ENCODE data around the gene MYO18A.

MYO18A gene

DNA sequence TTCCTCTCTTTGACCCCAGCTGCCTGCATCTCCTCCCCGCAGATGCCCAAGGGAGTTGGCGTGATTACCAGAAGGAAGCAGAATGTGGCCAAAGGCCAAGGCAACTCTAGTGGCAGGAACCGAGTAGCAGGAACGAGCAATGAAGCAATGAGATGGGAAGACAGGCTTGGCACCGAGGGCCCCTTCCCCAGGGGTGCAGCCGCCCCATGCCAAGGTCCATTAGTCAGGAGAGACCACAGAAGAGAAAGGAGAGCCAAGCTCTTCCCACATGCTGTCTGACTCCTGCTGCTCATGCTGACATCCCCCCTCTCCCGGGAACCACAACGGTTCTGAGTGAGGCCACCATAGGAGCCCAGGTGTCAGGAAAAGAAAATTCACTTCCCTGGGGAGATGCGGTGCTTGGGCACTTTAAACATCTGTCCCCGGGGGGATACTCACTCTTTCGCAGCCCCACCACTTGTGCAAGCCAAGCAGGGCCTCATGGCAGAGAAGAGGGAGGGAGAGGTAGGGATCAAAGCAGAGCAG, 67.4 kb downstream of the MYO18A start:
- no peak overlapping the region for H4K8ac ChIP-seq (ENCODE audit: low read depth, low read length)
- H3K4me1 ChIP-seq (ENCODE audit: control insufficient read depth, low read depth, low read length): peaks cover 2% of the 10 kb centered on the region
- H2BK120ac ChIP-seq (ENCODE audit: low read depth, low read length): no peak overlapping the region
- no peak overlapping the region for H3K4me3 ChIP-seq (ENCODE audit: low read length)
- H3K18ac ChIP-seq (ENCODE audit: low read length): no peak overlapping the region
- H4K5ac ChIP-seq (ENCODE audit: low read length): no peak overlapping the region
- H3K79me1 ChIP-seq (ENCODE audit: low read length): no peaks in the 10 kb centered on the region
- H3K79me2 ChIP-seq (ENCODE audit: control insufficient read depth, insufficient read depth, low read length): no peaks in the 10 kb centered on the region
- H3K4ac ChIP-seq (ENCODE audit: low read depth, low read length): no peak overlapping the region
- H2AK5ac ChIP-seq (ENCODE audit: low read length): peak overlapping the region; percentile 52
- no peaks in the 10 kb centered on the region for H3K27me3 ChIP-seq (ENCODE audit: insufficient read depth, low read length, poor library complexity)
- no peak for DNase-seq
- no CpG with 5 or more reads among the region's 11 CpGs for WGBS (ENCODE audit: extremely low coverage, insufficient coverage, low lambda C conversion rate)
- H3K23ac ChIP-seq (ENCODE audit: low read length): peak overlapping the region; percentile 26
- H3K56ac ChIP-seq (ENCODE audit: low read length): peak overlapping the region; percentile 29
- H3K27ac ChIP-seq (ENCODE audit: low read depth, low read length): no peak overlapping the region
- H3K4me2 ChIP-seq (ENCODE audit: low read length): no peak overlapping the region
- no peaks in the 10 kb centered on the region for H3K36me3 ChIP-seq (ENCODE audit: control insufficient read depth, insufficient read depth, low read length)
- no peak overlapping the region for H3K9ac ChIP-seq (ENCODE audit: low read length)
- H2BK5ac ChIP-seq (ENCODE audit: low read length): no peak overlapping the region
- no peak overlapping the region for H2BK15ac ChIP-seq (replicated peaks; ENCODE audit: low read depth)

DNA sequence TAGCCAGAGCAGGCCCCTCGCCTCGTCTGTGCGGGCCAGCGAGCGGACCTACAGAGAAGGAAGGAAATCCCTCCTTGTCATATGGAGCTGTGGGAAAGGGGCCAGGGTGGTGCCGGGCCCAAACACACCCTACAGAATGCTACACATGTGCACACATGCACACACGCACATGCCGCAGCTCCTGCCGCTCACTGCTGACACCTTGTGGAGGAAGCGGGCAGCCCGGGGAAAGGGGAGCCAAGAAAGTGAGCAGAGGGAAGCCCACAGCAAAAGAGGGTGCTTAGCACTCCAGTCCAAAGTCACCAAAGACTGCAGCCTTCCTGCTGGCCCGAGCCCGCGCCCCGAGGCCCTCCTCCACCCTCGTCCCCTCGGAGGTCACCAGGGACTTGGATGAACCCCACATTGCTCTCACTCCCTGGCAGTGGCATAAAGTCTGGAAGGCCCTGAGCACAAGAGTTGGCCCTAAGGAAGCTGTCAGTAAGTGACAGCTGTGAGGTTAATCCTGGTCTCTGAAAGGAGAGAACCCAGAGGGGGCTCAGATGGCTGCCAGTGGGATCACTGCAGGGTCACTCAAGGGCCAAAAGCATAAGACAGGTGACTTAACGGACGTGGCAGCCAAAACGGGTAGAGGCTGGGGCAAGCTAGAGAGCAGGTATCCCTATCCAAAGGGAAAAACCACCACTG, 68.2 kb downstream of the MYO18A start:
- no peaks in the 10 kb centered on the region for H3K36me3 ChIP-seq (ENCODE audit: control insufficient read depth, insufficient read depth, low read length)
- H3K56ac ChIP-seq (ENCODE audit: low read length): peak overlapping the region; percentile 74
- H3K27me3 ChIP-seq (ENCODE audit: insufficient read depth, low read length, poor library complexity): no peaks in the 10 kb centered on the region
- H3K79me1 ChIP-seq (ENCODE audit: low read length): no peaks in the 10 kb centered on the region
- H4K5ac ChIP-seq (ENCODE audit: low read length): no peak overlapping the region
- peaks cover 2% of the 10 kb centered on the region for H3K4me1 ChIP-seq (ENCODE audit: control insufficient read depth, low read depth, low read length)
- no peaks in the 10 kb centered on the region for H3K79me2 ChIP-seq (ENCODE audit: control insufficient read depth, insufficient read depth, low read length)
- H3K9ac ChIP-seq (ENCODE audit: low read length): peak overlapping the region; percentile 40
- H2BK5ac ChIP-seq (ENCODE audit: low read length): no peak overlapping the region
- peak; percentile 63 for DNase-seq
- H3K4me3 ChIP-seq (ENCODE audit: low read length): no peak overlapping the region
- no CpG with 5 or more reads among the region's 20 CpGs for WGBS (ENCODE audit: extremely low coverage, insufficient coverage, low lambda C conversion rate)
- no peak overlapping the region for H3K27ac ChIP-seq (ENCODE audit: low read depth, low read length)
- no peak overlapping the region for H2AK5ac ChIP-seq (ENCODE audit: low read length)
- H2BK120ac ChIP-seq (ENCODE audit: low read depth, low read length): no peak overlapping the region
- H3K4ac ChIP-seq (ENCODE audit: low read depth, low read length): no peak overlapping the region
- H2BK15ac ChIP-seq (replicated peaks; ENCODE audit: low read depth): no peak overlapping the region
- no peak overlapping the region for H4K8ac ChIP-seq (ENCODE audit: low read depth, low read length)
- H3K18ac ChIP-seq (ENCODE audit: low read length): no peak overlapping the region
- no peak overlapping the region for H3K23ac ChIP-seq (ENCODE audit: low read length)
- no peak overlapping the region for H3K4me2 ChIP-seq (ENCODE audit: low read length)

DNA sequence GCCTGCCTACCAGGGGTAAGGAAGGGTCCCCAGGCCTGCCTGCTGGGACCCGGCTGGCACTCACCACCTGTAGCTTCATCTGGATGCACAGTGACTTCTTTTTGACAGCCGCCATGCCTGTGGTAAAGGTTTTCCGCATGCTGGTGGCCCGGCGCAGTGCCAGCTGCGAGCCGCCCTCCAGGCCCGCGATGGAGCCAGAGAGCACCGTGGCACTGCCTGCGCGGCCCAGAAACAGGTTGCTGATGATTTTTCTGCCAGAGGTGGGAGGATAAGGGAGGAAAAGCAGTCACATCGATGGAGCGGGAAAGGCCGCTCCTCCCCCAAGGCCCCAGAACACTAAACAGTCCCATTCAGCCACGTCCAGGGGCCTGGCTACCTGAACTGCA, 69.8 kb downstream of the MYO18A start:
- no peak overlapping the region for H4K8ac ChIP-seq (ENCODE audit: low read depth, low read length)
- no peak overlapping the region for H2BK5ac ChIP-seq (ENCODE audit: low read length)
- H4K5ac ChIP-seq (ENCODE audit: low read length): no peak overlapping the region
- DNase-seq: no peak
- no peak overlapping the region for H2AK5ac ChIP-seq (ENCODE audit: low read length)
- WGBS (ENCODE audit: extremely low coverage, insufficient coverage, low lambda C conversion rate): no CpG with 5 or more reads among the region's 16 CpGs
- no peak overlapping the region for H3K4me3 ChIP-seq (ENCODE audit: low read length)
- no peaks in the 10 kb centered on the region for H3K27me3 ChIP-seq (ENCODE audit: insufficient read depth, low read length, poor library complexity)
- no peak overlapping the region for H2BK15ac ChIP-seq (replicated peaks; ENCODE audit: low read depth)
- no peak overlapping the region for H3K4me2 ChIP-seq (ENCODE audit: low read length)
- no peak overlapping the region for H3K27ac ChIP-seq (ENCODE audit: low read depth, low read length)
- H3K4me1 ChIP-seq (ENCODE audit: control insufficient read depth, low read depth, low read length): peaks cover 2% of the 10 kb centered on the region
- H3K56ac ChIP-seq (ENCODE audit: low read length): no peak overlapping the region
- no peak overlapping the region for H3K4ac ChIP-seq (ENCODE audit: low read depth, low read length)
- H3K36me3 ChIP-seq (ENCODE audit: control insufficient read depth, insufficient read depth, low read length): no peaks in the 10 kb centered on the region
- H3K79me2 ChIP-seq (ENCODE audit: control insufficient read depth, insufficient read depth, low read length): no peaks in the 10 kb centered on the region
- no peak overlapping the region for H3K9ac ChIP-seq (ENCODE audit: low read length)
- H3K23ac ChIP-seq (ENCODE audit: low read length): no peak overlapping the region
- no peak overlapping the region for H2BK120ac ChIP-seq (ENCODE audit: low read depth, low read length)
- no peak overlapping the region for H3K18ac ChIP-seq (ENCODE audit: low read length)
- H3K79me1 ChIP-seq (ENCODE audit: low read length): no peaks in the 10 kb centered on the region

DNA sequence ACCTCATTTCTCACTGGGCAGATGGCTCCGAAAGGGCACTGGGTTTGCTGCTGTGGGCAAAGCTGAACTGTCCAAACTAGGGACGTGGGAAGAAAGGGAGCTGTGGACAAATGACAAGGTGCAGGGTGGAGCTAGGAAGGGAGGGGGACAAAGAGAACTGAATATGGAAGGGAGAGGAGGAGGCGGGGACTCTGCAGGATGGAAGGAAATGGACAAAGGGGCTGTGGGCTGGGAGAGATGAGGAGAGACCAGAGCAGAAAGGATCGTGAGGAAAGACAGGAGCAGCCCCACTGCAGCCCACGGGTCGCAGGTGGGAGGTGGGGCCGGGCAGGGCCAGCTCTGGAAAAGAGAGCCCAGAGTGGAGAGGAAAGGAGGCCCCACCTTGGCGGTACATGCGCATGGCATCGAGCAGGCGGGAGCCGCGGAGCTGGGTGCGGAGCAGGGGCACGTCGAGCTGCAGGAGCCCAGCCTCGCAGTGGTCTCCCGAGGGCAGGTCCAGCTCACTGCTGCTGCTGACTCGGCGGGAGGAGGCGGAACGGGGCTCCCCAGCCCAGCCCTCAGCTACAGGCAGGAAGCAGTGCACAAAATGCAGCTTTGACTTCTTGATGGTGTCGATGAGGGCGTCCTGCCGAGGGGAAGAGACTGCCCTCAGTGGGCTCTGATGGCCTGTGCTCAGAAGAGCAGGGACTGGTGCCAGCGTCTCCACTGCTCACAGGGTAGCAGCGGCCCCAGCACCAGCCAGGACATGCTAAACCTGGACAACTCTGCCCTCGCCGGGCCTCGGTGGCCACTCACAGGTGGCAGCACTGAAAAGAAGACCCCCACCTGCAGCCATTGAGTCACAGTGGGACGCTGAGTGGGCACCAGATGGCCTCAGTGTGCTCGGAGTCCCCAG, 70.5 kb downstream of the MYO18A start:
- no peak overlapping the region for H2BK15ac ChIP-seq (replicated peaks; ENCODE audit: low read depth)
- no peak overlapping the region for H3K4me2 ChIP-seq (ENCODE audit: low read length)
- no peak overlapping the region for H2AK5ac ChIP-seq (ENCODE audit: low read length)
- no CpG with 5 or more reads among the region's 32 CpGs for WGBS (ENCODE audit: extremely low coverage, insufficient coverage, low lambda C conversion rate)
- peak overlapping the region; percentile 36 for H3K9ac ChIP-seq (ENCODE audit: low read length)
- H3K18ac ChIP-seq (ENCODE audit: low read length): no peak overlapping the region
- no peaks in the 10 kb centered on the region for H3K36me3 ChIP-seq (ENCODE audit: control insufficient read depth, insufficient read depth, low read length)
- no peaks in the 10 kb centered on the region for H3K79me1 ChIP-seq (ENCODE audit: low read length)
- no peak overlapping the region for H4K8ac ChIP-seq (ENCODE audit: low read depth, low read length)
- no peak overlapping the region for H3K27ac ChIP-seq (ENCODE audit: low read depth, low read length)
- H3K23ac ChIP-seq (ENCODE audit: low read length): no peak overlapping the region
- no peak overlapping the region for H3K4ac ChIP-seq (ENCODE audit: low read depth, low read length)
- H3K79me2 ChIP-seq (ENCODE audit: control insufficient read depth, insufficient read depth, low read length): no peaks in the 10 kb centered on the region
- H2BK120ac ChIP-seq (ENCODE audit: low read depth, low read length): no peak overlapping the region
- DNase-seq: peak; percentile 19
- H4K5ac ChIP-seq (ENCODE audit: low read length): no peak overlapping the region
- H3K27me3 ChIP-seq (ENCODE audit: insufficient read depth, low read length, poor library complexity): no peaks in the 10 kb centered on the region
- H3K56ac ChIP-seq (ENCODE audit: low read length): peak overlapping the region; percentile 73
- no peak overlapping the region for H3K4me3 ChIP-seq (ENCODE audit: low read length)
- H3K4me1 ChIP-seq (ENCODE audit: control insufficient read depth, low read depth, low read length): peaks cover 2% of the 10 kb centered on the region
- no peak overlapping the region for H2BK5ac ChIP-seq (ENCODE audit: low read length)

DNA sequence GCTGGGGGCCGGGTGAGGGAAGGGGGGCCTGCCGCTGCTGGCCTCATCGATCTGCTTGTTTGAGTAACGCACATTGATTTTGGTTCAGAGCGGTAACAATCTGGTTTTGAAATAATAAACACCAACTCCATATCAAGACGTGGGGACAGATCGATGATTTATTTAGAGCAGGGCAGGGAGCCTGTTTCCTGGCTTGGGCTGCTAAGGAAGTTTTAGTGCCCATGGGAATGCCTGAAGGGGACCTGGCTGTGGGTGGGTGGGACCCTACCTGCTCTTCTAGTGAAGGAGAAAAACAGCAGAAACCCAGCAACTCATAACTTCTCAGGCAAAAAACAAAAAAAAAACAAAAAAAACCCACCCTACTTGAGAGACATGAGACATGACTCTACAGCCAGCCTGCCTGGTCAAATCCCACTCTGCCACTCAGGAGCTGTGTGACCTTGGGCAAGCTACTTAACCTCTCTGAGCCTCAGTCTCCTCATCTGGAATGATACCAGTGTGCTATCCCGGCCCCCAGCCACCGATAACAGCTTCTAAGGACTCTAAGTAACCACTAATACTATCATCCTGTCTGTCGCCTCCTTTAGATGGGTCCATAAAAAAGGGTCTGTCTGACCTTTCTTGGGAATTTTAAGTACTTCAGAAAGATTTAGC, 71.2 kb downstream of the MYO18A start:
- no CpG with 5 or more reads among the region's 10 CpGs for WGBS (ENCODE audit: extremely low coverage, insufficient coverage, low lambda C conversion rate)
- no peaks in the 10 kb centered on the region for H3K79me2 ChIP-seq (ENCODE audit: control insufficient read depth, insufficient read depth, low read length)
- no peak overlapping the region for H3K9ac ChIP-seq (ENCODE audit: low read length)
- H3K56ac ChIP-seq (ENCODE audit: low read length): no peak overlapping the region
- no peaks in the 10 kb centered on the region for H3K36me3 ChIP-seq (ENCODE audit: control insufficient read depth, insufficient read depth, low read length)
- no peak overlapping the region for H3K4me3 ChIP-seq (ENCODE audit: low read length)
- no peak overlapping the region for H3K4me2 ChIP-seq (ENCODE audit: low read length)
- H3K4ac ChIP-seq (ENCODE audit: low read depth, low read length): no peak overlapping the region
- H2BK120ac ChIP-seq (ENCODE audit: low read depth, low read length): no peak overlapping the region
- no peaks in the 10 kb centered on the region for H3K27me3 ChIP-seq (ENCODE audit: insufficient read depth, low read length, poor library complexity)
- peak; percentile 40 for DNase-seq
- H3K4me1 ChIP-seq (ENCODE audit: control insufficient read depth, low read depth, low read length): peaks cover 2% of the 10 kb centered on the region
- H3K79me1 ChIP-seq (ENCODE audit: low read length): no peaks in the 10 kb centered on the region
- no peak overlapping the region for H2BK15ac ChIP-seq (replicated peaks; ENCODE audit: low read depth)
- no peak overlapping the region for H3K18ac ChIP-seq (ENCODE audit: low read length)
- no peak overlapping the region for H4K8ac ChIP-seq (ENCODE audit: low read depth, low read length)
- H2AK5ac ChIP-seq (ENCODE audit: low read length): no peak overlapping the region
- no peak overlapping the region for H3K27ac ChIP-seq (ENCODE audit: low read depth, low read length)
- H2BK5ac ChIP-seq (ENCODE audit: low read length): no peak overlapping the region
- no peak overlapping the region for H4K5ac ChIP-seq (ENCODE audit: low read length)
- H3K23ac ChIP-seq (ENCODE audit: low read length): no peak overlapping the region

Measured in mesendoderm (in vitro differentiated cells).